Astrocyte of the spinal cord (primary cell): ENCODE results near the gene METRN.

ENCODE experiments used
- DNase-seq: peaks from one replicate; pipeline ENCODE4 v3.0.0; 2011; ENCODE audit warnings: low read depth, low spot score
- H3K4me3 ChIP-seq: 2 replicates; pipeline ENCODE4 v1.5.1; 2011; ENCODE audit warnings: low read depth, mild to moderate bottlenecking, low read length, moderate library complexity
- CTCF ChIP-seq: IDR thresholded peaks from 2 replicates; pipeline ENCODE4 v1.5.1; 2012; ENCODE audit warnings: low read depth, mild to moderate bottlenecking, low read length, inconsistent platforms
- in situ Hi-C: cut with HindIII; loops from 2 replicates; pipeline ENCODE4 v1.10.0; 2017; ENCODE audit warnings: low sequenced_read_pairs

The METRN gene

GRCh38 chr16:717450-718245 lies 2.7 kb downstream of the METRN start:
- no peak overlapping the region for H3K4me3 ChIP-seq
- in situ Hi-C loops = no loop called here
- DNase-seq = no peak
- no peak for TF ChIP-seq CTCF

GRCh38 chr16:718389-718788 lies 3.5 kb downstream of the METRN start:
- no peak overlapping the region for H3K4me3 ChIP-seq
- in situ Hi-C loops = no loop called here
- no peak for DNase-seq
- no peak for TF ChIP-seq CTCF

- in situ Hi-C loops = no loop called here
- no peak for DNase-seq
- TF ChIP-seq CTCF = no peak
- no peak overlapping the region for H3K4me3 ChIP-seq
Observed at GRCh38 chr16:718922-719321, 4.0 kb downstream of the METRN start.

GRCh38 chr16:719815-720446 lies 5.0 kb downstream of the METRN start:
- peak overlapping the region; percentile 65 for H3K4me3 ChIP-seq
- in situ Hi-C loops = no loop called here
- peak; percentile 37 for TF ChIP-seq CTCF
- DNase-seq = no peak

- peak overlapping the region; percentile 65 for H3K4me3 ChIP-seq
- in situ Hi-C loops = no loop called here
- peak; percentile 69 for DNase-seq
- TF ChIP-seq CTCF = peak; percentile 41
Observed at GRCh38 chr16:720447-720989, 5.6 kb downstream of the METRN start.

GRCh38 chr16:720990-721764 lies 6.3 kb downstream of the METRN start, which contains the start of gene ANTKMT:
Gene ANTKMT (plus strand): TSS chr16:721146. CDS start chr16:721275, 129 bp downstream.
- in situ Hi-C loops = no loop called here

More at GRCh38 chr16:720990-721764, 6.3 kb downstream of the METRN start, which contains the start of gene ANTKMT:
- no peak for TF ChIP-seq CTCF
- DNase-seq = peak; percentile 65
- peak within 1 kb of the TSS; percentile 65 for H3K4me3 ChIP-seq
